Activated CD8-positive, alpha-beta T cell treated with anti-CD3 and anti-CD28 coated beads, Interleukin-2, amount 10 ng/mL, durations not matched to agents 7 days and 5 days (primary cell): Measurements from ENCODE around the gene MRPL19. TPM values are rescaled to one million over a fixed set of nuclear protein-coding genes. Genes with fewer than 3 reads are reported as not detected.
"Not testable (repeated sequence)": the region's sequence is repeated elsewhere in the genome, so short reads cannot be mapped to it uniquely, and the experiment has no call there.

ENCODE experiments used
- ATAC-seq: fragments of 150-1000 bp; cut with Tn5 transposase; one replicate; pipeline ENCODE4 v1.10.0; 2021; ENCODE audit warnings: moderate library complexity
- CTCF ChIA-PET: fragments of 350-600 bp; sonication (Branson Sonifier 250); formaldehyde crosslinking; loops from one replicate; lab custom pipeline; 2021; ENCODE audit warnings: antibody characterized with exemption; lab: Charles Lee
- POLR2A ChIA-PET: fragments of 350-600 bp; sonication (Branson Sonifier 250); formaldehyde crosslinking; loops from one replicate; lab custom pipeline; 2021; ENCODE audit warnings: antibody characterized with exemption; lab: Charles Lee
- DNase-seq: peaks from one replicate; pipeline ENCODE4 v3.0.0-alpha.2; 2020
- H3K27ac Mint-ChIP-seq: one replicate; pipeline ENCODE4 v1.8.0; 2021; ENCODE audit warnings: mild to moderate bottlenecking, mixed read lengths
- H3K27me3 Mint-ChIP-seq: one replicate; pipeline ENCODE4 v1.8.0; 2021; ENCODE audit warnings: low read depth, mixed read lengths
- H3K36me3 Mint-ChIP-seq: one replicate; pipeline ENCODE4 v1.8.0; 2021; ENCODE audit warnings: low read depth, mixed read lengths
- H3K4me1 Mint-ChIP-seq: one replicate; pipeline ENCODE4 v1.8.0; 2021; ENCODE audit warnings: low read depth, mixed read lengths
- H3K4me3 Mint-ChIP-seq: one replicate; pipeline ENCODE4 v1.8.0; 2021; ENCODE audit warnings: mild to moderate bottlenecking, mixed read lengths
- H3K9me3 Mint-ChIP-seq: one replicate; pipeline ENCODE4 v1.8.0; 2022; ENCODE audit warnings: mixed read lengths; ENCODE audit not compliant: insufficient read depth
- total RNA-seq, 2 experiments: library from RNA; stranded (reverse); gene quantifications; one replicate each; pipeline ENCODE4 v1.2.3, GENCODE V29; 2021

Gene MRPL19
- total RNA-seq, 2 experiments from 2014 or later: 39.5 to 42.4 TPM

DNA sequence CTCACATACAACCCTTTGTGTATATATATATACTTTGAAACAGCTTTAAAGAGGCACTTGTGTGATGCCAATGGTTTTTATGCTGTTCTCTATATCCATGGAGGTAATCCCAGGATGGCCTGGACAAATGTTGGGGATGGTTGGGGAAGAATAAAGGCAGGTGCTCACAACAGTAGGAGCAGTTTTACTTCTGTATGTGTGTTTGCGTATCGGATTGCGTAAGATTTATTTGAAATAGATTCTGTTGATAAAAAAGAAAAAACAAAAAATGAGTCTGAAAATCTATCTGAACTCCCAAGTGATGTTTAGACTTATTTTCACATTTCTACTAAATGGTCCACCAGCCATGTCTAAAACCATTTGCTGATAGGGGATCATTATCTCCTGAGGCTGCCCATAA, 29.3 kb downstream of the MRPL19 start:
- Mint-ChIP-seq H3K4me3 (no peak overlapping the region), H3K27ac (no peak overlapping the region), H3K27me3 (no peaks in the 10 kb centered on the region), H3K36me3 (peaks cover 23% of the 10 kb centered on the region), H3K4me1 (peaks cover 9% of the 10 kb centered on the region), H3K9me3 (no peaks in the 10 kb centered on the region)
- DNase-seq: no peak
- no peak for ATAC-seq
- ChIA-PET POLR2A (no interaction called here), CTCF (interaction anchor here (1.7 to 2.9 kb wide), 3 partner anchors 25 to 35 kb away, joined by 12 to 49 read pairs (median 28); partner anchors contain the start of gene MRPL19)

DNA sequence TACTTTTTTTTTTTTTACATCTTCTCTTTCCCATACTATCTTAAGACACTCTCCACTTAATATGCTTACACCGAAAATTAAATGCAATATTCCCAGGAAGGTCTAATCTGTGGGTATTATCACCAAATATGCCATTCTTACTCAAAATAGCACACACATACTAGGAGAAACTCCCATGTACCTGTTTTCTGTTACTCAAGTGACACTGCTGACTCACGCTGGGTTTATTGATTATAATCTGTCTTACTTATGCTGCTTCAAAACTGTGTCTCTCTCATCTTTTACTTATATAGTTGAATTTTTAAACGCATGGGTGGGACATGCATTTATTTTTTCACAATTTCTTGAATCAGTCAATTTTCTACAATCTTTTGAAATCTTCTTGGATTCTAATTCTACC, 29.9 kb downstream of the MRPL19 start:
- ChIA-PET CTCF (interaction anchor here (0.7 to 5.3 kb wide), 22 partner anchors 9 to 477 kb away, joined by 3 to 49 read pairs (median 5); partner anchors contain the start of genes GCFC2, MRPL19 and TACR1), POLR2A (no interaction called here)
- no peak for ATAC-seq
- H3K36me3 Mint-ChIP-seq: peaks cover 18% of the 10 kb centered on the region
- no peaks in the 10 kb centered on the region for H3K9me3 Mint-ChIP-seq
- no peak overlapping the region for H3K4me3 Mint-ChIP-seq
- DNase-seq: no peak
- H3K4me1 Mint-ChIP-seq: peaks cover 9% of the 10 kb centered on the region
- no peaks in the 10 kb centered on the region for H3K27me3 Mint-ChIP-seq
- no peak overlapping the region for H3K27ac Mint-ChIP-seq

DNA sequence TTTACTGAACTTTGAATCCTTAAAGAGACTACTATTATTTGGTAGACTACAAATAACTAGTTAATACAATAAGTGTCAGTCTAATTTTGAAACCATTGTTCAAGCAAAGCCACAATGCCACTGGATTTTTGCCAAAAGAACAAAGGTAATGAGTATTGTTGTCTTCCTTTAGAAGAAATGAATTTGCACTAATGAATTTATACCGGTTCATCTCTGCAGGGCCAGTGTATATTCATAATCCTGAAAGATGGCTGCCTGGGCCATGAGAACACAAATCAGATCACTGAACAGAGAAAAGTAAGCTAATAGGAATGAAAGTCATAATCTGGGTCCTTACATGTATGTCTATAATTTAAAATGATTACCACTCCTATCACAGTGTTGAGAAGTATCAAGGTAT, 33.0 kb downstream of the MRPL19 start:
- peaks cover 9% of the 10 kb centered on the region for H3K4me1 Mint-ChIP-seq
- no peak overlapping the region for H3K27ac Mint-ChIP-seq
- H3K9me3 Mint-ChIP-seq: no peaks in the 10 kb centered on the region
- POLR2A ChIA-PET: no interaction called here
- H3K4me3 Mint-ChIP-seq: no peak overlapping the region
- CTCF ChIA-PET: interaction anchor here (2.0 to 5.3 kb wide), 3 partner anchors 9 to 39 kb away, joined by 6 to 23 read pairs (median 19); partner anchors contain the start of gene MRPL19
- no peaks in the 10 kb centered on the region for H3K27me3 Mint-ChIP-seq
- DNase-seq (no peak), ATAC-seq (no peak)
- H3K36me3 Mint-ChIP-seq: peaks cover 20% of the 10 kb centered on the region

DNA sequence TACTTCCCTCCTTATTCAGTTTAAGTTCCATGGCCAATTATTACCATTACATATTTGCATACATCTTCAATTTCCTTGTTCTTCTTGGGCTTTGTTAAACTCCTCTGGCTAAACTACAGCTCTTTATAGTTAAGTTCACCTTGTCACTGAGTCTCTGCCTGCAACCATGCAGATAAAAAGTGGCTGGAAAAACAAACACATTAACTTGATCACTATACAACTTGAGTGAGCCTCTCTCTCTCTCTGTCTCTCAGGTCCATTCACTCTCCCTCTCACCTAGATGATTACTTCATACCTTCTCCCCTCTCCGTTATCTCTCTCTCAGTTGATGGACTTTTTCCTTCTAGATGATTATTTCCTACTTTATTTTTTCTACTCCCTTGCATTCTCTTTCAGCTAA, 33.8 kb downstream of the MRPL19 start:
- Mint-ChIP-seq H3K9me3 (no peaks in the 10 kb centered on the region), H3K4me1 (peaks cover 9% of the 10 kb centered on the region), H3K27ac (no peak overlapping the region), H3K27me3 (no peaks in the 10 kb centered on the region), H3K4me3 (no peak overlapping the region), H3K36me3 (peaks cover 26% of the 10 kb centered on the region)
- ATAC-seq (no peak), DNase-seq (no peak)
- ChIA-PET POLR2A (no interaction called here), CTCF (interaction anchor here (2.0 to 5.3 kb wide), 2 partner anchors 8 to 33 kb away, joined by 6 to 23 read pairs; partner anchors contain the start of gene MRPL19)

DNA sequence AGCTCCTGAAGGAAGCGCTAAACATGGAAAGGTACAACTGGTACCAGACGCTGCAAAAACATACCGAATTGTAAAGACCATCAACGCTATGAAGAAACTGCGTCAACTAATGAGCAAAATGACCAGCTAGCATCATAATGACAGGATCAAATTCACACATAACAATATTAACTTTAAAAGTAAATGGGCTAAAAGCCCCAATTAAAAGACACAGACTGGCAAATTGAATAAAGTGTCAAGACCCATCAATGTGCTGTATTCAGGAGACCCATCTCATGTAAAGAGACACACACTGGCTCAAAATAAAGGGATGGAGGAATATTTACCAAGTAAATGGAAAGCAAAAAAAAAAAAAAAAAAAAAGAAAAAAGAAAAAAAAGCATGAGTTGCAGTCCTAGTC, 36.8 kb downstream of the MRPL19 start:
- CTCF ChIA-PET, H3K9me3 Mint-ChIP-seq, POLR2A ChIA-PET, H3K27ac Mint-ChIP-seq, H3K4me3 Mint-ChIP-seq, H3K4me1 Mint-ChIP-seq, DNase-seq, H3K27me3 Mint-ChIP-seq, ATAC-seq: not testable (repeated sequence)
- H3K36me3 Mint-ChIP-seq: peaks cover 35% of the 10 kb centered on the region

DNA sequence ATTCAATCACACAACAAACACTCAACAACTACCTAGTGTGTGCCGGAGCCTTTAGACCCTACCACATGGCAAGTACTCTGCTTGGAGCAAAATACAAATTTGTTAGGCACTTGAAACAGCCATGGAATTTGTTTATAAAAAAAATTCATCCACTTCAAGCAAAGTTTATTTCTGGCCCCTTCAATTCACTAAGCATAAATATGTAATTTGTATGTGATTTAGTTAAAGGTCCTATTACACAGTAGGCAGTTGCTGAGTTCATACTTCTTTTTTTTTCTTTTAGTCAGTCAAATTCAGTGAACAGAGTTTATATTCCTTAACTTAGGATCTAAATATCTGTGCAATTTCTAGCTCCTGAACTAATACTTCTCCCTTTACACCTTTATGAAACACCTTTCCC, 41.6 kb downstream of the MRPL19 start:
- CTCF ChIA-PET: interaction anchor here (1.5 to 2.8 kb wide), 2 partner anchors 9 to 17 kb away, joined by 5 to 23 read pairs; no protein-coding TSS in a partner anchor
- Mint-ChIP-seq H3K4me3 (no peak overlapping the region), H3K27ac (no peak overlapping the region)

DNA sequence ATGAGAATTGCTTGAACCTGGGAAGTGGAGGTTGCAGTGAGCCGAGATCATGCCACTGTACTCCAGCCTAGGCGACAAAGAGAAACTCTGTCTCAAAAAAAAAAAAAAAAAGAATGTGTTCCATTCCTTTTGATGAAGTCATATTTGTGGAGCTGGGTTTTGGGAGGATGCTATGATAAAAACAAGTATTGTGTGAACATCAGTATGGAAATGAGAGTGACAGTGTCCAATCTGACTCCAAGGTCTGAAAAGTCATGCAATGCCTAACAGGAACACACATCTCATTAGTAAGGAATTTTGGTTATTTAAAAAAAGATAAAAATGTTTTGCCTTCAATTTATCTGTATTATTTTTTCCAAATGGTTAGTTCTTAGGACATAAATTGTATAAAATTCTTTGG, 52.3 kb downstream of the MRPL19 start:
- ATAC-seq (no peak), DNase-seq (no peak)
- Mint-ChIP-seq H3K27ac (no peak overlapping the region), H3K4me1 (no peaks in the 10 kb centered on the region), H3K36me3 (peaks cover 40% of the 10 kb centered on the region), H3K27me3 (no peaks in the 10 kb centered on the region), H3K9me3 (no peaks in the 10 kb centered on the region), H3K4me3 (no peak overlapping the region)
- ChIA-PET CTCF (interaction anchor here (0.7 to 1.0 kb wide), 2 partner anchors 9 to 383 kb away, joined by 3 to 5 read pairs; no protein-coding TSS in a partner anchor), POLR2A (interaction anchor here (0.9 kb wide), 1 partner anchor 11 kb away, joined by 3 read pairs; the partner anchor contains the start of gene GCFC2)

More for the DNA sequence above, 41.6 kb downstream of the MRPL19 start:
- ATAC-seq (no peak), DNase-seq (no peak)
- H3K4me1 Mint-ChIP-seq: no peaks in the 10 kb centered on the region
- H3K9me3 Mint-ChIP-seq: no peaks in the 10 kb centered on the region
- H3K27me3 Mint-ChIP-seq: no peaks in the 10 kb centered on the region
- H3K36me3 Mint-ChIP-seq: peaks cover 45% of the 10 kb centered on the region
- POLR2A ChIA-PET: no interaction called here

DNA sequence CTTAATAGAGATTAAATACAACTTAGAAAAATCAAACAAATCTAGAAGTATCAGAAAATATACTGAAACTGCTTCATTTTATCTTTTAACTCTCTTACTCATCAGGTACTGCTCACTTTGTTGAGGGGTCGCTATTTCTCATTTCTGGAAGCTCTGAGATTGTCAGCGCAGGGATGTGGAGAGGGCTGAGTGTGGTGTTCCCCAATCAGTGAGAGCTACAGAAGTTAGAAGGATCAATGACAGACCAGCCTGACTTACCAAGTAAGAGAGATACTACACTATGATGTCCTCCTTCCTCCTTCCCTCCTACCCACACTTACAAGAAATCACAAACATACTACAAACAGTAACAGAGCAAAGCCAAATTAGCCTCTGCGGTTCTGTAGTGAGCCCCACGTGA, 56.0 kb downstream of the MRPL19 start:
- H3K4me3 Mint-ChIP-seq: no peak overlapping the region
- H3K4me1 Mint-ChIP-seq: peaks cover 7% of the 10 kb centered on the region
- DNase-seq (no peak), ATAC-seq (no peak)
- no peaks in the 10 kb centered on the region for H3K9me3 Mint-ChIP-seq
- H3K27ac Mint-ChIP-seq: no peak overlapping the region
- no peaks in the 10 kb centered on the region for H3K27me3 Mint-ChIP-seq
- peaks cover 52% of the 10 kb centered on the region for H3K36me3 Mint-ChIP-seq
- CTCF ChIA-PET: interaction anchor here (1.4 kb wide), 1 partner anchor 56 kb away, joined by 4 read pairs; the partner anchor contains the start of gene MRPL19
- POLR2A ChIA-PET: no interaction called here

DNA sequence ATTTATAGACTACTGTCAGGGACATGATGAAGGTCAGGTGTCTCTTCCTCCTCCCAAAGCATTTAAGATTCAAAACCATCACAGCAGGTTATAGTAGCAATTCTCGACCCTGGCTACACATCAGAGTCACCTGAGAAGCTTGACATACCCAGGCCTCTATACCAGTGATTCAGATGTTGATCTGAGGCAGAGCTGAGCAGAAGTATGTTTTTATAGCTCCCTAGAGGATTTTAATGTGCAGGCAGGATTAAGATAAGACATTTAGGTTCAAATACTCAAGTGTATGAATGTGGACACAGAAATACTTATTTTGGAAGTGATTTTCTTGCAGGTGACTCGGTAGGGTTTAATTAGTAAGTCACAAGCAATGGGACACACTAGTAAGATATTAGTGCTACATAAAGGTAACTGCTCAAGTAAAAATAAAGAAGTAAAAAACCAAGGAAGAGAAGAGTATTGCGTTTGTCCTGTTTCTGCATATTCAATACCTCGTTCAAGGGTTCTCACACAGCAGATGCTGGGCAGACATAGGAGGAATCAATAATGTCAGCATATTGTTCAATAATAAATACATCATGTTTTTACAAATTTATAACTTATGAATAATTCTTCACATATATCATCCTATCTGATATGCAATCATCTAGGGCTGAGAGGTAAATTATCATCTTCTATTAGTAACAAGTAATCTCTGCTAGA, 57.2 kb downstream of the MRPL19 start:
- Mint-ChIP-seq H3K36me3 (peaks cover 50% of the 10 kb centered on the region), H3K4me3 (no peak overlapping the region), H3K9me3 (no peaks in the 10 kb centered on the region), H3K27me3 (no peaks in the 10 kb centered on the region), H3K27ac (no peak overlapping the region), H3K4me1 (peaks cover 11% of the 10 kb centered on the region)
- ChIA-PET POLR2A (no interaction called here), CTCF (interaction anchor here (1.4 kb wide), 1 partner anchor 57 kb away, joined by 4 read pairs; the partner anchor contains the start of gene MRPL19)
- ATAC-seq (no peak), DNase-seq (no peak)

DNA sequence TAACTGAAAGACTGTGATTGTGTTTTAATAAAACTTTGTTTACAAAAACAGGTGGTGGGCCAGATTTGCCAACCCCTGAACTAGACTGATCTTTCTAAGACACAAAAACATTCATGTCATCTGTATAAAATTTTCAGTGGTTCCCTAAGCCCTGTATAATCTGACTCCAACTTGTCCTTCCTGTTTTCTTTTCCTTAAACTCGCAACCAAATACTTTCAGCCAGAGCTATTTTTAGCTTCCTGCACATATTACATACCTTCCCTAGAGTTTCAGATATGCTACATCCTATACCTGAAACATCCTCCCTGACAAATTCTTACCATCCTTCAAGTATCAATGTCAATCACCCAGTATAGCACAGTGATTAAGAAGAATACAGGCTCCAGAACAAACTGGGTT, 59.3 kb downstream of the MRPL19 start:
- Mint-ChIP-seq H3K27ac (no peak overlapping the region), H3K36me3 (peaks cover 41% of the 10 kb centered on the region), H3K4me1 (peaks cover 17% of the 10 kb centered on the region), H3K4me3 (no peak overlapping the region), H3K9me3 (no peaks in the 10 kb centered on the region), H3K27me3 (no peaks in the 10 kb centered on the region)
- CTCF ChIA-PET: no interaction called here
- ATAC-seq (no peak), DNase-seq (no peak)
- POLR2A ChIA-PET: no interaction called here

DNA sequence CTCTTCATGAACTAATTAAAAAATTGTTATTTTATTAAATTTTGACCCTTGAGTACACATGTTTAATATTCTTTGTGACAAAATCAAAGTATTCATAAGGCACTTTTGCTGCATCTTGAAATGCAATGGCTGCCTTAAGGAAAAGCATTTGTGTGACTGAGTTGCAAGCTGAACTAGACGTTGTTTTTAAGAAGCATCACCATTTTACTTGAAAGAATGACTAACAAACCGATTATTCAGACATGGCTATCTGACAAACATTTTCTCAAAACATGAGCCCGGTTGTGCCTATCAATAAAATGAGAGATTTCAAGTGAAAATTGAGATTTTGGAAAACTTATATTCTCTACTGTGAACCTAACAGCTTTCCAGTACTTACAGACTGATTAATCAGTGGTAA, 61.3 kb downstream of the MRPL19 start:
- Mint-ChIP-seq H3K4me3 (no peak overlapping the region), H3K4me1 (peaks cover 19% of the 10 kb centered on the region), H3K36me3 (peaks cover 28% of the 10 kb centered on the region), H3K27ac (no peak overlapping the region), H3K27me3 (no peaks in the 10 kb centered on the region), H3K9me3 (no peaks in the 10 kb centered on the region)
- ATAC-seq: no peak
- no peak for DNase-seq
- CTCF ChIA-PET: interaction anchor here (1.7 kb wide), 1 partner anchor 9 kb away, joined by 5 read pairs; no protein-coding TSS in a partner anchor
- POLR2A ChIA-PET: no interaction called here

DNA sequence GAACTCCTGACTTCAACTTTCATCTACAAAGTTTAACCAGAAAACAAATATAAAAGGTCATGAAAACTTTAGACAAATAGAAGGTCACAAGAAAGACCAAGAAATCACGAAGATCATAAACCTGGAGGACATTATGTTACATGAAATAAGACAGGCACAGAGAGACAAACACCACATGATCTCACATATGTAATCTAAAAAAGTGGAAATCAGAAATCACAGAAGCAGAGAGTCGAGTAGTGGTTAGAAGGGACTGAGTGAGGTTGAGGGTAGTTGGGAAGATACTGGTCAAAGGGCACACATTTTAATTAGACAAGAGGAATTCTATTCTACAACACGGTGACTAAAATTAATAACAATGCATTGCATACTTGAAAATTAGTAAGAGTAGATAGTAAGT, 62.7 kb downstream of the MRPL19 start:
- Mint-ChIP-seq H3K9me3 (no peaks in the 10 kb centered on the region), H3K4me3 (peak overlapping the region; percentile 52), H3K4me1 (peaks cover 19% of the 10 kb centered on the region), H3K27me3 (no peaks in the 10 kb centered on the region), H3K27ac (peak overlapping the region; percentile 7), H3K36me3 (peaks cover 20% of the 10 kb centered on the region)
- DNase-seq (no peak), ATAC-seq (no peak)
- CTCF ChIA-PET: interaction anchor here (1.9 kb wide), 2 partner anchors 11 to 32 kb away, joined by 5 to 6 read pairs; no protein-coding TSS in a partner anchor
- POLR2A ChIA-PET: no interaction called here
